ENCODE measurements around the gene RIN1. TPM values are rescaled to one million over a fixed set of nuclear protein-coding genes. Genes with fewer than 3 reads are reported as not detected.
"Not testable (repeated sequence)": the region's sequence is repeated elsewhere in the genome, so short reads cannot be mapped to it uniquely, and the experiment has no call there.

The RIN1 gene
- total RNA-seq, 1 donor from 2014 or later: 1.6 TPM

- intact Hi-C loops (cut with DNase I): loop anchor here (5.0 kb wide), 1 partner anchor 33 kb away; the partner anchor contains the start of genes B4GAT1 and BRMS1
- DNase-seq (ENCODE audit: missing footprints): no peak
- ATAC-seq: no peak
Measured at GRCh38 chr11:66314186-66314501, 22.1 kb downstream of the RIN1 start.

- DNase-seq (ENCODE audit: missing footprints) (peak; percentile 76), ATAC-seq (no peak)
- intact Hi-C loops (cut with DNase I): loop anchor here (5.0 kb wide), 1 partner anchor 34 kb away; the partner anchor contains the start of genes B4GAT1 and BRMS1
Measured at GRCh38 chr11:66313321-66314185, 22.7 kb downstream of the RIN1 start.

- intact Hi-C loops (cut with DNase I): loop anchor here (1.0 to 5.0 kb wide), 3 partner anchors 16 to 77 kb away; partner anchors contain the start of genes B4GAT1 and BRMS1
- DNase-seq (ENCODE audit: missing footprints): peak; percentile 100
- peak; percentile 90 for ATAC-seq
Measured at GRCh38 chr11:66312549-66313320, 23.5 kb downstream of the RIN1 start.

GRCh38 chr11:66311965-66312548, 24.2 kb downstream of the RIN1 start:
- intact Hi-C loops (cut with DNase I): loop anchor here (1.0 to 5.0 kb wide), 3 partner anchors 16 to 77 kb away; partner anchors contain the start of genes B4GAT1 and BRMS1
- DNase-seq (ENCODE audit: missing footprints): peak; percentile 95
- peak; percentile 80 for ATAC-seq

GRCh38 chr11:66311470-66311964, 24.7 kb downstream of the RIN1 start:
- ATAC-seq (no peak), DNase-seq (ENCODE audit: missing footprints) (no peak)
- intact Hi-C loops (cut with DNase I): loop anchor here (5.0 kb wide), 1 partner anchor 36 kb away; the partner anchor contains the start of genes B4GAT1 and BRMS1

- not testable (repeated sequence) for ATAC-seq; DNase-seq (ENCODE audit: missing footprints)
- intact Hi-C loops (cut with DNase I): loop anchor here (5.0 kb wide), 1 partner anchor 36 kb away; the partner anchor contains the start of genes B4GAT1 and BRMS1
Measured at GRCh38 chr11:66310803-66311440, 25.3 kb downstream of the RIN1 start.

GRCh38 chr11:66310324-66310723, 25.9 kb downstream of the RIN1 start:
- intact Hi-C loops (cut with DNase I): loop anchor here (5.0 kb wide), 1 partner anchor 37 kb away; the partner anchor contains the start of genes B4GAT1 and BRMS1
- ATAC-seq (no peak), DNase-seq (ENCODE audit: missing footprints) (no peak)

GRCh38 chr11:66309475-66309874, 26.8 kb downstream of the RIN1 start:
- intact Hi-C loops (cut with DNase I): no loop called here
- no peak for ATAC-seq
- DNase-seq (ENCODE audit: missing footprints): no peak

GRCh38 chr11:66302656-66303055, 33.6 kb downstream of the RIN1 start:
- intact Hi-C loops (cut with DNase I): no loop called here
- ATAC-seq (no peak), DNase-seq (ENCODE audit: missing footprints) (no peak)

GRCh38 chr11:66299186-66299585, 37.0 kb downstream of the RIN1 start:
- intact Hi-C loops (cut with DNase I): no loop called here
- ATAC-seq (peak; percentile 53), DNase-seq (ENCODE audit: missing footprints) (peak; percentile 21)

GRCh38 chr11:66297610-66298009, 38.6 kb downstream of the RIN1 start:
- intact Hi-C loops (cut with DNase I): no loop called here
- ATAC-seq: no peak
- DNase-seq (ENCODE audit: missing footprints): no peak

GRCh38 chr11:66294626-66295620, 41.3 kb downstream of the RIN1 start:
- DNase-seq (ENCODE audit: missing footprints) (no peak), ATAC-seq (no peak)
- intact Hi-C loops (cut with DNase I): no loop called here

- ATAC-seq (no peak), DNase-seq (ENCODE audit: missing footprints) (no peak)
- intact Hi-C loops (cut with DNase I): no loop called here
Measured at GRCh38 chr11:66293777-66294625, 42.2 kb downstream of the RIN1 start.

- no peak for DNase-seq (ENCODE audit: missing footprints)
- no peak for ATAC-seq
- intact Hi-C loops (cut with DNase I): no loop called here
Measured at GRCh38 chr11:66293352-66293751, 42.9 kb downstream of the RIN1 start.

- ATAC-seq: no peak
- no peak for DNase-seq (ENCODE audit: missing footprints)
- intact Hi-C loops (cut with DNase I): no loop called here
Measured at GRCh38 chr11:66292543-66293332, 43.5 kb downstream of the RIN1 start.

Measured in Right ventricle myocardium inferior (tissue), 1 donor.